ENCODE results near the gene DIDO1.

GRCh38 chr20:62899633-62900051, 26.7 kb downstream of the DIDO1 start:
- TF ChIP-seq, protein P1, sequence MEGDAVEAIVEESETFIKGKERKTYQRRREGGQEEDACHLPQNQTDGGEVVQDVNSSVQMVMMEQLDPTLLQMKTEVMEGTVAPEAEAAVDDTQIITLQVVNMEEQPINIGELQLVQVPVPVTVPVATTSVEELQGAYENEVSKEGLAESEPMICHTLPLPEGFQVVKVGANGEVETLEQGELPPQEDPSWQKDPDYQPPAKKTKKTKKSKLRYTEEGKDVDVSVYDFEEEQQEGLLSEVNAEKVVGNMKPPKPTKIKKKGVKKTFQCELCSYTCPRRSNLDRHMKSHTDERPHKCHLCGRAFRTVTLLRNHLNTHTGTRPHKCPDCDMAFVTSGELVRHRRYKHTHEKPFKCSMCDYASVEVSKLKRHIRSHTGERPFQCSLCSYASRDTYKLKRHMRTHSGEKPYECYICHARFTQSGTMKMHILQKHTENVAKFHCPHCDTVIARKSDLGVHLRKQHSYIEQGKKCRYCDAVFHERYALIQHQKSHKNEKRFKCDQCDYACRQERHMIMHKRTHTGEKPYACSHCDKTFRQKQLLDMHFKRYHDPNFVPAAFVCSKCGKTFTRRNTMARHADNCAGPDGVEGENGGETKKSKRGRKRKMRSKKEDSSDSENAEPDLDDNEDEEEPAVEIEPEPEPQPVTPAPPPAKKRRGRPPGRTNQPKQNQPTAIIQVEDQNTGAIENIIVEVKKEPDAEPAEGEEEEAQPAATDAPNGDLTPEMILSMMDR (IDR thresholded peaks at IDR 0.05; ENCODE audit: insufficient read depth, low read length, poor library complexity, severe bottlenecking): no peak
- TF ChIP-seq EZH2phosphoT487 (conservative IDR thresholded peaks at IDR 0.05; ENCODE audit: low read length): no peak

All from SU-DHL-6 (cell line).